WERI-Rb-1 (cell line): ENCODE results near the gene UBE2R2.

ENCODE experiments used
- DNase-seq: peaks from one replicate; pipeline ENCODE4 v3.0.0-alpha.2; 2020
- H3K27ac ChIP-seq: fragments of 250-450 bp; sonication (Bioruptor Pico); 2 replicates; pipeline ENCODE4 v1.5.1; 2020; ENCODE audit warnings: mild to moderate bottlenecking, moderate library complexity
- H3K27me3 ChIP-seq: fragments of 250-450 bp; sonication (Bioruptor Pico); 2 replicates; pipeline ENCODE4 v1.5.1; 2021; ENCODE audit warnings: mild to moderate bottlenecking, low read depth, moderate library complexity; ENCODE audit not compliant: insufficient read depth, severe bottlenecking
- H3K36me3 ChIP-seq: fragments of 250-450 bp; sonication (Bioruptor Pico); 2 replicates; pipeline ENCODE4 v1.5.1; 2020; ENCODE audit warnings: mild to moderate bottlenecking, moderate library complexity
- H3K4me3 ChIP-seq: 2 replicates; pipeline ENCODE4 v1.5.1; 2011; ENCODE audit warnings: low read depth, mild to moderate bottlenecking, control low read depth, low read length
- H3K9me3 ChIP-seq: fragments of 250-450 bp; sonication (Bioruptor Pico); 2 replicates; pipeline ENCODE4 v1.5.1; 2021; ENCODE audit warnings: mild to moderate bottlenecking, moderate library complexity; ENCODE audit not compliant: severe bottlenecking
- TF ChIP-seq, protein P1 (sequence below): IDR thresholded peaks from 2 replicates; pipeline ENCODE4 v1.5.1; 2011; ENCODE audit warnings: low read depth, mild to moderate bottlenecking, control low read depth, inconsistent platforms, low read length

Gene UBE2R2

DNA sequence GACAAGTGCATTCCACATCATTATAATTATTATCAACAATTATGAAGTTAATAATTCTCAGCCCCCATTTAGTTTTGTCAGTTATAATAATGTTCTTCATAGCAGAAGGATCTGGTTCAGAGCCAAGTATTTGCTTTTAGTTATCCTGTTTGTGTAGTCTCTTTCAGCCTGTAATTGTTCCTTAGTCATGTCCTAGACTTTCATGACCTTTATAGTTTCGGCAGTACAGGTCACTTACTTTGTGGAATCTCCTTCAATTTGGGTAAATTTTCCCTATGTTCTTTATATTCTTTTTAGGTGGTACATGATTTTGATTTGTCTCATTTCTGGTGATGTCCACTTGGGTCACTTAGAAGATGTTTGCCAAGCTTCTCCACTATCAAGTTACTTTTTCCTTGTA, 34.3 kb downstream of the UBE2R2 start:
- TF ChIP-seq, protein P1, sequence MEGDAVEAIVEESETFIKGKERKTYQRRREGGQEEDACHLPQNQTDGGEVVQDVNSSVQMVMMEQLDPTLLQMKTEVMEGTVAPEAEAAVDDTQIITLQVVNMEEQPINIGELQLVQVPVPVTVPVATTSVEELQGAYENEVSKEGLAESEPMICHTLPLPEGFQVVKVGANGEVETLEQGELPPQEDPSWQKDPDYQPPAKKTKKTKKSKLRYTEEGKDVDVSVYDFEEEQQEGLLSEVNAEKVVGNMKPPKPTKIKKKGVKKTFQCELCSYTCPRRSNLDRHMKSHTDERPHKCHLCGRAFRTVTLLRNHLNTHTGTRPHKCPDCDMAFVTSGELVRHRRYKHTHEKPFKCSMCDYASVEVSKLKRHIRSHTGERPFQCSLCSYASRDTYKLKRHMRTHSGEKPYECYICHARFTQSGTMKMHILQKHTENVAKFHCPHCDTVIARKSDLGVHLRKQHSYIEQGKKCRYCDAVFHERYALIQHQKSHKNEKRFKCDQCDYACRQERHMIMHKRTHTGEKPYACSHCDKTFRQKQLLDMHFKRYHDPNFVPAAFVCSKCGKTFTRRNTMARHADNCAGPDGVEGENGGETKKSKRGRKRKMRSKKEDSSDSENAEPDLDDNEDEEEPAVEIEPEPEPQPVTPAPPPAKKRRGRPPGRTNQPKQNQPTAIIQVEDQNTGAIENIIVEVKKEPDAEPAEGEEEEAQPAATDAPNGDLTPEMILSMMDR = no peak
- H3K9me3 ChIP-seq = no peaks in the 10 kb centered on the region
- H3K27me3 ChIP-seq = no peaks in the 10 kb centered on the region
- no peak overlapping the region for H3K27ac ChIP-seq
- no peaks in the 10 kb centered on the region; the same call in 1 of the 2 replicates for H3K36me3 ChIP-seq
- H3K4me3 ChIP-seq = no peak overlapping the region
- no peak for DNase-seq

DNA sequence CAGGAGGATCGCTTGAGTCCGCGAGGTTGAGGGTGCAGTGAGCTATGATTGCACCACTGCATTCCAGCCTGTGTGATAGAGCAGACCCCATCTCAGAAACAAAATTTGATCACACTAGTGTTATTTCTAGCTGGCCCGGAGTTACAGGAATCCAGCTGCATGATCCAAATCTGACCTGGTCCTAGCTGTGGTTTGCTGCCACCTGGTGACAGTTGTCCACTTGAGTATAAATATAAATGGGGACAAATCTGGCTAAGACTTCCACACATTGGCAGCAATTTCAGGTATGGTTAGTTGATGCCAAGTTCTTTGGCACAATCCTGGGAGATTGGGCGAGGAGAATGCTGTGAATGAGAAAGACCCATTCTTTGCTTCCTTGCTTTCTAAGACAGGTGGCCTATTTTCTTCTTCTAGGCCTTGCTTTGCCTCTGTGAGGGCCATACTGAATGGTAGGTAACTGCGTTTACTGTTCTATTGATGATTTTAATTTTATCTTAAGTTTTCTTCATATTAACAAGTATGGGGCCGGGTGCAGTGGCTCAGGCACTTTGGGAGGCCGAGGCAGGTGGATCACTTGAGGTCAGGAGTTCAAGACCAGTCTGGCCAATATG, 35.4 kb downstream of the UBE2R2 start:
- Histone ChIP-seq H3K27ac (no peak overlapping the region), H3K27me3 (no peaks in the 10 kb centered on the region), H3K36me3 (no peaks in the 10 kb centered on the region; the same call in 1 of the 2 replicates), H3K9me3 (no peaks in the 10 kb centered on the region), H3K4me3 (no peak overlapping the region)
- TF ChIP-seq, protein P1 = peak; percentile 61
- peak; percentile 52 for DNase-seq

DNA sequence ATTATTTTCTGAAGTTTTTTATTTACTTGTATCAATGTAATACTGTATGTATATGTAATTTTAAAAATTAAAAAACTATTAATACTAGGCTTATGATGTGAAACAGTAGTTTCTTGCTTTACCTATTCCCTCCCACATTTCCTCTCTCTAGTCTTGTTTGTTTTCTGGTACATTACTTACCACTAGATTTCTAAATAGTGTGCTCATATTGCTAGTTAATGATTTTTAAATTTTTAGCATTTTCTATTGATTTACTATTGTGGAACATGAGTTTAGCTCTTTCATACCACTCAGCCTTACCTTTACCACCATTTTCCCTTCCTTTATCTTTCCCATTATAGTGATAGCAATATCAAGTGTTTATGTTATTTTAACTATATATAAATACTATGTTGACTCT, 39.3 kb downstream of the UBE2R2 start:
- Histone ChIP-seq H3K9me3 (no peaks in the 10 kb centered on the region), H3K27me3 (no peaks in the 10 kb centered on the region), H3K4me3 (no peak overlapping the region), H3K36me3 (no peaks in the 10 kb centered on the region; the same call in 1 of the 2 replicates), H3K27ac (no peak overlapping the region)
- TF ChIP-seq, protein P1 = no peak
- DNase-seq = no peak

DNA sequence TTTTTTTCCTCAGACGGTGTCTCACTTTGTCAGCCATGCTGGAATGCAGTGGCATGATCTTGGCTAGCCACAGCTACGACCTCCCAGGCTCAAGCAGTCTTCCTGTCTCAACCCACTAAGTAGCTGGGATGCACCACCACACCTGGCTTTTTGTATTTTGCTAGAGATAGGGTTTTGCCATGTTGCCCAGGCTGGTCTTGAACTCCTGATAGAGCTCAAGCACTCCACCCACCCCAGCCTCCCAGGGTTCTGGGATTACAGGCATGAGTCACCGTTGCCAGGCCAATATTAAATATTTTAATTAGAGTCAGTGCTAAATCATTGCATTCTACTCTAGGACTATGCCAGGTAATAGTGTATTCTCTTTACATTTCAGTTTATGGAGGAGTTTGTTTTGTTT, 41.5 kb downstream of the UBE2R2 start:
- DNase-seq = no peak
- no peak overlapping the region for H3K27ac ChIP-seq
- H3K36me3 ChIP-seq = peaks cover 3% of the 10 kb centered on the region; the same call in 1 of the 2 replicates
- H3K27me3 ChIP-seq = no peaks in the 10 kb centered on the region
- no peaks in the 10 kb centered on the region for H3K9me3 ChIP-seq
- TF ChIP-seq, protein P1 = no peak
- no peak overlapping the region for H3K4me3 ChIP-seq

DNA sequence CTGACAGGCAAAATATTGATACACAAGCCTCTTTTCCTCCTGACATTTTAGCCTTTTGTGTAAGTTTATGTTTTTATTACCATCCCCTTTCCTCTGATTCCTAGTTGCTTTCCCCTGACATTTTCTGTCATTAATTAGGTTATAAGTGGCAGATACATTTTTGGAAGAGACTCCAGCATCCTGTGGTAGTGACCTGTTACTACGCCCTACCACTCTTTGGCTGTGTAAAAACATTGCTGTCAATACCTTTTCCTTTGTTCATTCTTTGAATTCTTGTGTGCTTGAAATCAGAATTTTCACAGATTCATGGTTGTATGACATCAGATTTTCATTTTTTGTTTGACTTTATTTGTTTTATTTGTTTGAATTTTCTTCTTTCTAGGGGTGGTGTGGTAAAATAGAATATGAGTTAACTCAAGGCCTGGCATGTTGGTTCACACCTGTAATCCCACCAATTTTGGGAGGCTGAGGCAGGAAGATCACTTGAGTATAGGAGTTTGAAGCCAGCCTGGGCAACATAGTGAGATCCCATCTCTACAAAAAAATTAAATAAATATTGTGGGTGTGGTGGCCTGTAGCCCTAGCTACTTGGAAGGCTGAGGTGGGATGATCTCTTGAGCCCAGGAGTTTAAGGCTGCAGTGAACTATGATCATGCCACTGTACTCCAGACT, 43.4 kb downstream of the UBE2R2 start:
- no peaks in the 10 kb centered on the region for H3K9me3 ChIP-seq
- peaks cover 10% of the 10 kb centered on the region for H3K36me3 ChIP-seq
- no peak overlapping the region for H3K4me3 ChIP-seq
- no peak for DNase-seq
- TF ChIP-seq, protein P1 = no peak
- H3K27ac ChIP-seq = no peak overlapping the region
- no peaks in the 10 kb centered on the region for H3K27me3 ChIP-seq
